Measurements from ENCODE around the gene TTLL11.

DNA sequence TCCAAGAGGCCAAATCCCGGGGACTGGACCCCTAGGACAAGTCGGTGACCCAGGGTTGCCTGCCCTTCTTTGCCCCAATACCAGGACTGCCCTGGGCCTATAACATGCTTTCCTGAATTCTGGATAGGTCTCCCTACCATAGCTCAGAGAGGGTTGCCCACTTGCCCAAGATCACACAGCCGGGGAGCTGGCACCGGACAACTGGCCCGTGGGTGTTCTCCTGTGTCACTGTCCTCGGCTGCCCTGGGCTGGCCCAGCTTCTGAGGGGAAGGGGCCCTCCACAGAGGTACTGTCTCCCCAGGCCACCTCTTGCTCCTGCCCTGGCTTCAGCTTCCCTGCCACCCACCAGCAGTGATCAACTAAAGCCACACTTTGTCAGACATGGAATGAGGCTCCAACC, 28.8 kb upstream of the TTLL11 start:
- TF ChIP-seq ZC3H10 (CRISPR knock-in tag; IDR thresholded peaks at IDR 0.05), result no peak
- no peak for TF ChIP-seq ZNF565 (CRISPR knock-in tag; conservative IDR thresholded peaks at IDR 0.05; ENCODE audit: low read depth)
- TF ChIP-seq, protein P1, sequence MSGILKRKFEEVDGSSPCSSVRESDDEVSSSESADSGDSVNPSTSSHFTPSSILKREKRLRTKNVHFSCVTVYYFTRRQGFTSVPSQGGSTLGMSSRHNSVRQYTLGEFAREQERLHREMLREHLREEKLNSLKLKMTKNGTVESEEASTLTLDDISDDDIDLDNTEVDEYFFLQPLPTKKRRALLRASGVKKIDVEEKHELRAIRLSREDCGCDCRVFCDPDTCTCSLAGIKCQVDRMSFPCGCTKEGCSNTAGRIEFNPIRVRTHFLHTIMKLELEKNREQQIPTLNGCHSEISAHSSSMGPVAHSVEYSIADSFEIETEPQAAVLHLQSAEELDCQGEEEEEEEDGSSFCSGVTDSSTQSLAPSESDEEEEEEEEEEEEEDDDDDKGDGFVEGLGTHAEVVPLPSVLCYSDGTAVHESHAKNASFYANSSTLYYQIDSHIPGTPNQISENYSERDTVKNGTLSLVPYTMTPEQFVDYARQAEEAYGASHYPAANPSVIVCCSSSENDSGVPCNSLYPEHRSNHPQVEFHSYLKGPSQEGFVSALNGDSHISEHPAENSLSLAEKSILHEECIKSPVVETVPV (CRISPR knock-in tag; IDR thresholded peaks at IDR 0.05), result no peak
- no peak for TF ChIP-seq PATZ1 (CRISPR knock-in tag; IDR thresholded peaks at IDR 0.05; ENCODE audit: borderline replicate concordance)
- no peak for TF ChIP-seq ZFP30 (CRISPR knock-in tag; IDR thresholded peaks at IDR 0.05)
- no peak for TF ChIP-seq TCF4 (CRISPR knock-in tag; IDR thresholded peaks at IDR 0.05; ENCODE audit: borderline replicate concordance)
- no peak for TF ChIP-seq ARNTL (CRISPR knock-in tag; IDR thresholded peaks at IDR 0.05; ENCODE audit: borderline replicate concordance, low read depth)
- TF ChIP-seq ZFP3 (CRISPR knock-in tag; IDR thresholded peaks at IDR 0.05), result no peak
- no peak for TF ChIP-seq CREB5 (CRISPR knock-in tag; IDR thresholded peaks at IDR 0.05; ENCODE audit: low read depth)
- no peak for TF ChIP-seq ZNF70 (CRISPR knock-in tag; IDR thresholded peaks at IDR 0.05)
- no peak for TF ChIP-seq GLIS3 (CRISPR knock-in tag; IDR thresholded peaks at IDR 0.05)

Data from SK-N-SH treated with all-trans-retinoic acid at 6 μM for 48 hours (cell line).